NT2/D1 (cell line): ENCODE measurements around the gene SHC3.

ENCODE experiments used
- DNase-seq: peaks from one replicate; pipeline ENCODE4 v3.0.0-alpha.2; 2011; ENCODE audit warnings: low read depth, low spot score
- H3K27me3 ChIP-seq: 2 replicates; pipeline ENCODE4 v1.6.0; 2011; ENCODE audit warnings: mild to moderate bottlenecking; ENCODE audit not compliant: insufficient read length, insufficient read depth
- H3K36me3 ChIP-seq: 2 replicates; pipeline ENCODE4 v1.6.1; 2011; ENCODE audit warnings: mild to moderate bottlenecking, low read length, mixed read lengths; ENCODE audit not compliant: insufficient read depth, insufficient read length
- H3K4me1 ChIP-seq: 2 replicates; pipeline ENCODE4 v1.5.1; 2011; ENCODE audit not compliant: insufficient read depth, insufficient read length
- H3K4me3 ChIP-seq: 2 replicates; pipeline ENCODE4 v1.5.1; 2011; ENCODE audit warnings: low read depth; ENCODE audit not compliant: insufficient read length
- H3K9ac ChIP-seq: 2 replicates; pipeline ENCODE4 v1.6.0; 2011; ENCODE audit warnings: low read depth; ENCODE audit not compliant: insufficient read length
- H3K9me3 ChIP-seq: 2 replicates; pipeline ENCODE4 v1.5.1; 2011; ENCODE audit warnings: mild to moderate bottlenecking, low read length; ENCODE audit not compliant: insufficient read depth
- SUZ12 ChIP-seq: IDR thresholded peaks from 2 replicates; pipeline ENCODE4 v1.6.1; 2011; ENCODE audit not compliant: insufficient read length, insufficient read depth; ENCODE audit errors: extremely low read depth
- YY1 ChIP-seq: IDR thresholded peaks from 2 replicates; pipeline ENCODE4 v1.6.1; 2011; ENCODE audit not compliant: insufficient read length, insufficient read depth
- ZNF274 ChIP-seq: IDR thresholded peaks from 2 replicates; pipeline ENCODE4 v1.6.1; 2011; ENCODE audit warnings: mild to moderate bottlenecking, low read depth, low read length

SHC3 gene

DNA sequence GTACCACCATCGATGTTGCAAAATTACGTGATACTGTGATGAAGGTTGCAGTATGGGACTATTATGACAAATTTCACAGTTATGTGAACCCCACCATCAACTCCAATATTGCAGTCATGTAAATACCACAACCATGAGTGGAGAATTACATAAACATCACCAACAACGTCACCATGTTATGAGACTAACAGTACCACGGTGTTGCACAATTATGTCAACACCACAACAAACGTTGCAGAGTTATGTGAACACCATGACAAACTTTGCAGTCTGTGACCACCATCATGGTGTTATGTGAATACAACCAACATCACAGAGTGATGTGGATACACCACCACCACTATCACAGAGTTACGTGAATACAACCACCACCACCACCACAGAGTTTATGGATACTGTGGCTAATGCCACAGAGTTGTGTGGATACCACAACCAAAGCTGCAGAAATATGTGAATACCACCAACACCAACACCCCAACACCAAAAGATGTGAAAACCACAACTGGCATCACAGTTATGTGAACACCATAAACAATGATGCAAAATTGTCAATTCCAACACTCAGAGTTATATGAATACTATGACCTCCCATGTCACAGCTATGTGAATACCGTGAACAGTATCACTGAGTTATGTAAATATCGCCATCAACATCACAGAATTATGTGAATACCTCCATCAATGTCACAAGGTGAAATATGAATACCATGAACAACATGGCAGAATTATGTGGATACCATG is 62.4 kb downstream of the SHC3 start:
- no peak for TF ChIP-seq YY1
- TF ChIP-seq SUZ12, result no peak
- TF ChIP-seq ZNF274, result no peak
- Histone ChIP-seq H3K4me3 (no peak overlapping the region), H3K9me3 (peaks cover 2% of the 10 kb centered on the region; the same call in 1 of the 2 replicates), H3K9ac (no peak overlapping the region), H3K36me3 (no peaks in the 10 kb centered on the region), H3K4me1 (no peaks in the 10 kb centered on the region), H3K27me3 (no peaks in the 10 kb centered on the region)
- no peak for DNase-seq

GRCh38 chr9:89115426-89115825 is 63.2 kb downstream of the SHC3 start:
- Histone ChIP-seq H3K9me3 (peaks cover 10% of the 10 kb centered on the region), H3K36me3 (no peaks in the 10 kb centered on the region), H3K9ac (no peak overlapping the region), H3K4me3 (no peak overlapping the region), H3K4me1 (no peaks in the 10 kb centered on the region), H3K27me3 (no peaks in the 10 kb centered on the region)
- TF ChIP-seq YY1 (no peak), ZNF274 (no peak), SUZ12 (no peak)
- DNase-seq, result no peak

- no peak for DNase-seq
Observed at GRCh38 chr9:89114741-89115140, 63.9 kb downstream of the SHC3 start.

GRCh38 chr9:89113851-89114250 is 64.8 kb downstream of the SHC3 start:
- H3K9ac ChIP-seq, result no peak overlapping the region
- peaks cover 4% of the 10 kb centered on the region for H3K36me3 ChIP-seq
- no peak for DNase-seq
- H3K27me3 ChIP-seq, result no peaks in the 10 kb centered on the region
- TF ChIP-seq YY1, result no peak
- TF ChIP-seq SUZ12, result no peak
- TF ChIP-seq ZNF274, result no peak
- no peaks in the 10 kb centered on the region for H3K4me1 ChIP-seq
- no peak overlapping the region for H3K4me3 ChIP-seq
- H3K9me3 ChIP-seq, result peaks cover 25% of the 10 kb centered on the region

More at GRCh38 chr9:89114741-89115140, 63.9 kb downstream of the SHC3 start:
- H3K9me3 ChIP-seq, result peaks cover 17% of the 10 kb centered on the region
- H3K4me1 ChIP-seq, result no peaks in the 10 kb centered on the region
- H3K27me3 ChIP-seq, result no peaks in the 10 kb centered on the region
- H3K36me3 ChIP-seq, result no peaks in the 10 kb centered on the region
- H3K4me3 ChIP-seq, result no peak overlapping the region
- no peak for TF ChIP-seq YY1
- no peak overlapping the region for H3K9ac ChIP-seq

- Histone ChIP-seq H3K4me3 (no peak overlapping the region), H3K4me1 (no peaks in the 10 kb centered on the region), H3K27me3 (no peaks in the 10 kb centered on the region), H3K9ac (no peak overlapping the region), H3K9me3 (peaks cover 25% of the 10 kb centered on the region), H3K36me3 (peaks cover 4% of the 10 kb centered on the region)
- no peak for DNase-seq
- no peak for TF ChIP-seq YY1
- TF ChIP-seq SUZ12, result no peak
Observed at GRCh38 chr9:89112243-89112642, 66.4 kb downstream of the SHC3 start.

DNA sequence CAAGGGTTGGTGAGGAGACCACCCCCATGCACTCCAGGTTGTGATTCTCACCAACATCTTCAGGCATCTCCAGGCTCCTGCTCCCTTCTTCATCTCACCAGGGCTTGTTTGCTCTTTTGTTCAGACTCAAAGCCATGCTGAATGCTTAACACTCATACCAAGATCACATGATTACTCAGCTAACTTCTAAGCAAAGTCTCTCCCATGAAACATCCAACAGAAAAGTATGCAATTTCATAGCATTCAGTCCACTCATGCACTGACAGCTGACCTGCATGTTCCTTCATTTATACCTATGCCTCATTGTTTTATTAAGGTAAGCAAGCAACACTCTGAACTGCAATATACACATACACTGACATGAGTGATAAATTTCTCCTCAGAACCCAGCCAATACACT is 69.0 kb downstream of the SHC3 start:
- TF ChIP-seq ZNF274 (no peak), SUZ12 (no peak), YY1 (no peak)
- Histone ChIP-seq H3K27me3 (no peaks in the 10 kb centered on the region), H3K4me3 (no peak overlapping the region), H3K4me1 (no peaks in the 10 kb centered on the region), H3K9me3 (peaks cover 25% of the 10 kb centered on the region), H3K9ac (no peak overlapping the region), H3K36me3 (peaks cover 4% of the 10 kb centered on the region)
- DNase-seq, result no peak

DNA sequence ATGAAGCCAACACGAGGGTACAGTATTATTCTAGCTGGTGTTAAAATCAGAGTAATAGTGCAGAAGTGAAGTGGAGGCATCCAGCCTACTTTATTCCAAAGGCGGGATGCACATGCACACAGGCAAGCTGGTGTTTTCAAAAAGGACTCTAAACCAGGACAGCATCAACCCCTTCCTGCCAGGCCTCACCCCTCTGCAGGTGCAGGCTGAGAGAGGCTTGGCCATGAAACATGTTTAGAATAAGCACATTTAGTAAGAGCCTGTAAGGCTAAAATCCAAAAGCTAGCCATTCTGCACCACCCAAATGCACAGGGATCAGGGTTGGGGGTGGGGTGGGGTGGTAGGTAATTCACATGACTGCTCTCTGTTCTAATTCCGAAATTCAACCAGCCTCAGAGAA is 71.2 kb downstream of the SHC3 start:
- no peak for DNase-seq
- Histone ChIP-seq H3K4me3 (no peak overlapping the region), H3K4me1 (no peaks in the 10 kb centered on the region), H3K9ac (no peak overlapping the region), H3K36me3 (peaks cover 4% of the 10 kb centered on the region), H3K9me3 (peaks cover 25% of the 10 kb centered on the region), H3K27me3 (no peaks in the 10 kb centered on the region)
- TF ChIP-seq ZNF274 (no peak), SUZ12 (no peak), YY1 (no peak)
